OCI-LY7 (cell line): ENCODE data around the gene SLC16A12. TPM values are rescaled to one million over a fixed set of nuclear protein-coding genes. Genes with fewer than 3 reads are reported as not detected.
A peak's percentile ranks its signal among the peaks of the same experiment; 100 is the strongest.

Experiments
- BruUV-seq: library from RNA; stranded (reverse); fragments of 400-500 nt; replicated peaks from 2 replicates; lab custom pipeline; 2021; lab: Mats Ljungman, UMichigan
- CTCF ChIA-PET: fragments of 300-600 bp; sonication (Branson Sonifier 250); formaldehyde crosslinking; loops from one replicate; lab custom pipeline; 2022; ENCODE audit warnings: antibody characterized with exemption; ENCODE audit not compliant: unreplicated experiment; lab: Charles Lee
- POLR2A ChIA-PET: fragments of 300-600 bp; sonication (Branson Sonifier 250); formaldehyde crosslinking; loops from one replicate; lab custom pipeline; 2022; ENCODE audit warnings: antibody characterized with exemption; lab: Charles Lee
- DNase-seq: peaks from one replicate; pipeline ENCODE4 v3.0.0-alpha.2; 2015; ENCODE audit warnings: low spot score
- H2AFZ ChIP-seq: fragments of 200-600 bp; sonication (generic), shearing (Covaris generic); 2 replicates; pipeline ENCODE4 v1.6.1; 2014; ENCODE audit warnings: mild to moderate bottlenecking, antibody characterized with exemption, low read length, moderate library complexity
- H3K27ac ChIP-seq: fragments of 200-600 bp; sonication (generic); 2 replicates; pipeline ENCODE4 v1.5.1; 2014; ENCODE audit warnings: mixed run types, low read depth, mild to moderate bottlenecking, moderate library complexity, low read length, inconsistent platforms; ENCODE audit not compliant: poor library complexity, severe bottlenecking
- H3K36me3 ChIP-seq: fragments of 200-600 bp; sonication (generic); 2 replicates; pipeline ENCODE4 v1.6.1; 2014; ENCODE audit warnings: mild to moderate bottlenecking, antibody characterized with exemption, low read length, moderate library complexity, mixed read lengths; ENCODE audit not compliant: insufficient read depth
- H3K4me1 ChIP-seq: fragments of 200-600 bp; sonication (generic); 2 replicates; pipeline ENCODE4 v1.5.1; 2014; ENCODE audit warnings: mild to moderate bottlenecking, low read length; ENCODE audit not compliant: insufficient read depth, poor library complexity, severe bottlenecking
- H3K4me2 ChIP-seq: fragments of 200-600 bp; sonication (generic); 2 replicates; pipeline ENCODE4 v1.6.1; 2014; ENCODE audit warnings: mild to moderate bottlenecking, low read length
- H3K4me3 ChIP-seq: fragments of 200-600 bp; sonication (generic); 2 replicates; pipeline ENCODE4 v1.5.1; 2014; ENCODE audit warnings: mild to moderate bottlenecking, low read depth, low read length; ENCODE audit not compliant: poor library complexity, severe bottlenecking
- H3K79me2 ChIP-seq: fragments of 200-600 bp; sonication (generic); 2 replicates; pipeline ENCODE4 v1.6.1; 2016; ENCODE audit warnings: low read depth, mild to moderate bottlenecking, low read length, moderate library complexity, mixed read lengths; ENCODE audit not compliant: insufficient read depth
- H3K9me2 ChIP-seq: fragments of 200-600 bp; sonication (generic); 2 replicates; pipeline ENCODE4 v1.6.1; 2016; ENCODE audit warnings: mild to moderate bottlenecking, low read length, mixed read lengths; ENCODE audit not compliant: insufficient read depth
- H3K9me3 ChIP-seq: fragments of 200-600 bp; sonication (generic); 2 replicates; pipeline ENCODE4 v1.6.1; 2014; ENCODE audit warnings: mild to moderate bottlenecking, mixed run types, low read length, mixed read lengths
- H4K20me1 ChIP-seq: fragments of 200-600 bp; sonication (generic); 2 replicates; pipeline ENCODE4 v1.6.1; 2014; ENCODE audit warnings: mild to moderate bottlenecking, antibody characterized with exemption, low read length, moderate library complexity, mixed read lengths; ENCODE audit not compliant: insufficient read depth
- CTCF ChIP-seq: fragments of 200-600 bp; sonication (generic); conservative IDR thresholded peaks from 2 replicates; pipeline ENCODE4 v1.5.1; 2014; ENCODE audit warnings: mild to moderate bottlenecking, antibody characterized with exemption, low read length, moderate library complexity, mixed read lengths
- EZH2phosphoT487 ChIP-seq: fragments of 200-600 bp; sonication (generic); IDR thresholded peaks from 2 replicates; pipeline ENCODE4 v1.6.1; 2018; ENCODE audit warnings: low read depth, borderline replicate concordance, mild to moderate bottlenecking, mixed run types, antibody characterized with exemption, low read length, moderate library complexity, mixed read lengths
- intact Hi-C: fragments of 100-400 bp; cut with micrococcal nuclease; formaldehyde crosslinking; loops from one replicate; pipeline ENCODE4 v1.10.0; 2022; ENCODE audit not compliant: unreplicated experiment
- total RNA-seq, 2 experiments: library from RNA; depleted of rRNA in 1 of 2; stranded (reverse); fragments of >200 nt in 1 of 2; shearing (Covaris generic) in 1 of 2; gene quantifications; 2 replicates each; pipeline ENCODE4 v1.2.3, GENCODE V29; 2014 to 2022

The SLC16A12 gene
- total RNA-seq, 2 experiments from 2014 or later = not detected

- Histone ChIP-seq H3K9me2 (no peaks in the 10 kb centered on the region), H3K4me2 (no peak overlapping the region), H3K36me3 (no peaks in the 10 kb centered on the region), H3K9me3 (no peaks in the 10 kb centered on the region), H2AFZ (no peak overlapping the region), H3K4me1 (no peaks in the 10 kb centered on the region), H3K79me2 (no peaks in the 10 kb centered on the region), H3K4me3 (no peak overlapping the region), H3K27ac (no peak overlapping the region), H4K20me1 (no peaks in the 10 kb centered on the region)
- no TSS peak for BruUV-seq
- DNase-seq = peak; percentile 51
- ChIA-PET POLR2A (no interaction called here), CTCF (no interaction called here)
- intact Hi-C loops = loop anchor here (1.0 to 5.0 kb wide), 2 partner anchors 138 to 366 kb away; no protein-coding TSS in a partner anchor
- TF ChIP-seq EZH2phosphoT487 (no peak), CTCF (peak; percentile 80)
Observed at GRCh38 chr10:89426230-89426868, 109.0 kb downstream of the SLC16A12 start.

GRCh38 chr10:89425000-89425399 lies 110.4 kb downstream of the SLC16A12 start:
- Histone ChIP-seq H3K9me2 (no peaks in the 10 kb centered on the region), H3K9me3 (no peaks in the 10 kb centered on the region), H2AFZ (no peak overlapping the region), H4K20me1 (no peaks in the 10 kb centered on the region), H3K4me2 (no peak overlapping the region), H3K79me2 (no peaks in the 10 kb centered on the region), H3K27ac (no peak overlapping the region), H3K4me3 (no peak overlapping the region), H3K4me1 (no peaks in the 10 kb centered on the region), H3K36me3 (no peaks in the 10 kb centered on the region)
- intact Hi-C loops = loop anchor here (5.0 kb wide), 1 partner anchor 367 kb away; no protein-coding TSS in a partner anchor
- ChIA-PET CTCF (no interaction called here), POLR2A (no interaction called here)
- TF ChIP-seq EZH2phosphoT487 (no peak), CTCF (no peak)
- no TSS peak for BruUV-seq
- no peak for DNase-seq

- H3K79me2 ChIP-seq = no peaks in the 10 kb centered on the region
- BruUV-seq = no TSS peak
- intact Hi-C loops = no loop called here
- H3K9me3 ChIP-seq = no peaks in the 10 kb centered on the region
- CTCF ChIA-PET = no interaction called here
- no peaks in the 10 kb centered on the region for H4K20me1 ChIP-seq
- no peak overlapping the region for H3K4me2 ChIP-seq
- H3K27ac ChIP-seq = no peak overlapping the region
- POLR2A ChIA-PET = no interaction called here
- H2AFZ ChIP-seq = no peak overlapping the region
- H3K36me3 ChIP-seq = no peaks in the 10 kb centered on the region
- H3K4me1 ChIP-seq = no peaks in the 10 kb centered on the region
- DNase-seq = no peak
- H3K9me2 ChIP-seq = no peaks in the 10 kb centered on the region
- no peak overlapping the region for H3K4me3 ChIP-seq
- no peak for TF ChIP-seq EZH2phosphoT487
- TF ChIP-seq CTCF = no peak
Observed at GRCh38 chr10:89421018-89421476, 114.3 kb downstream of the SLC16A12 start.
